Erythroblast (primary cell): Measurements from ENCODE around the gene SLC18A2.

ENCODE experiments used
- GATA1 ChIP-seq: IDR thresholded peaks from 2 replicates; pipeline ENCODE4 v1.6.1; 2011; ENCODE audit warnings: low read depth, mild to moderate bottlenecking, control low read depth, low read length, moderate library complexity
- POLR2A ChIP-seq: IDR thresholded peaks from 2 replicates; pipeline ENCODE4 v1.6.1; 2011; ENCODE audit warnings: mild to moderate bottlenecking, low read length

GRCh38 chr10:117257721-117258120, 16.8 kb downstream of the SLC18A2 start:
- TF ChIP-seq POLR2A (no peak), GATA1 (no peak)
